Superior temporal gyrus (tissue), 1 donor: Measurements from ENCODE around the gene PSIP1.
"Not testable (repeated sequence)": the region's sequence is repeated elsewhere in the genome, so short reads cannot be mapped to it uniquely, and the experiment has no call there.

Experiments
- DNase-seq: peaks from one replicate; pipeline ENCODE4 v3.0.0-alpha.2; 2016; ENCODE audit errors: extremely low spot score

Gene PSIP1

DNA sequence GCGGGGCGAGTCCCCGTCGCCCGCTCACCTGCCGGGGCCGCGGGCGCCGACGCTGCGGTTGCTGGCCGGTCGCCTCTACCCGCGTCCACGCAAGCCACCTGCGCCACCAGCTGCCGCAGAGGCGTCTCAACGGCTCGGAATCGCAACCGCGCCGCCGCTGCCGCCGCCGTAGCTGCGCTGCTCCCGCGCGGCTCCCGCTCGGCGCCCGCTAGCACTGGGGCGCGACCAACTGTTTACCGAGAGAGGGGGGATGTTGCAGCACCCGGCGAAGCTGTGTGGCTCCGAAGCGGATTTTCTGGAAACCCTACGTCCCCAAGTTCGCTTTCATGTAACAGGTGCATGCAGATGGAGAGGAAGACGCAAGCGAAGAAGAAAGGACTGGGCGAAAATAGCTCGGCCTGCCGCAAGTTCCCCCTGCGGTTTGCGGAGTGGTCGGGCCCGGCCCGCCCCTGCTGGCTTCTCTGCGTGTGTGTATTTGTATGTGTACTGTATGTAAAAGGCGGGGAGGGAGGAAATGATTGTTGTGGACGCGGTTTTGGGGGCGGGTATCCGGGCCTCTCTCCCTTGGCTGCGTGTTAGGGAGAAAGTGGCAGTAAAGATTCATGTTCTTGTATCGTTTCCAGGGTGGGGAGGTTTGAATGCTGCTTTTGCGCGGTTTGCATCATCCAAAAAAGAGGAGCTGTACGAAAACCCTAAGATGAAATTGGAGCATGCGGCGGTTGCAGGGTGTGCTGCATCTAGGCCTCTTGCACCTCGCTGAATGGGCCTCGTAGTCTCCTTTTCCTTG lies at the start of gene PSIP1:
PSIP1 (minus strand) TSS at position 182 of the 787 bp plus-strand sequence. CDS start 782 bp downstream, outside the sequence.
- DNase-seq, result peak; percentile 85

- peak; percentile 54 for DNase-seq
These were observed 42.7 kb upstream of the PSIP1 start for GRCh38 chr9:15553528-15553898.

DNA sequence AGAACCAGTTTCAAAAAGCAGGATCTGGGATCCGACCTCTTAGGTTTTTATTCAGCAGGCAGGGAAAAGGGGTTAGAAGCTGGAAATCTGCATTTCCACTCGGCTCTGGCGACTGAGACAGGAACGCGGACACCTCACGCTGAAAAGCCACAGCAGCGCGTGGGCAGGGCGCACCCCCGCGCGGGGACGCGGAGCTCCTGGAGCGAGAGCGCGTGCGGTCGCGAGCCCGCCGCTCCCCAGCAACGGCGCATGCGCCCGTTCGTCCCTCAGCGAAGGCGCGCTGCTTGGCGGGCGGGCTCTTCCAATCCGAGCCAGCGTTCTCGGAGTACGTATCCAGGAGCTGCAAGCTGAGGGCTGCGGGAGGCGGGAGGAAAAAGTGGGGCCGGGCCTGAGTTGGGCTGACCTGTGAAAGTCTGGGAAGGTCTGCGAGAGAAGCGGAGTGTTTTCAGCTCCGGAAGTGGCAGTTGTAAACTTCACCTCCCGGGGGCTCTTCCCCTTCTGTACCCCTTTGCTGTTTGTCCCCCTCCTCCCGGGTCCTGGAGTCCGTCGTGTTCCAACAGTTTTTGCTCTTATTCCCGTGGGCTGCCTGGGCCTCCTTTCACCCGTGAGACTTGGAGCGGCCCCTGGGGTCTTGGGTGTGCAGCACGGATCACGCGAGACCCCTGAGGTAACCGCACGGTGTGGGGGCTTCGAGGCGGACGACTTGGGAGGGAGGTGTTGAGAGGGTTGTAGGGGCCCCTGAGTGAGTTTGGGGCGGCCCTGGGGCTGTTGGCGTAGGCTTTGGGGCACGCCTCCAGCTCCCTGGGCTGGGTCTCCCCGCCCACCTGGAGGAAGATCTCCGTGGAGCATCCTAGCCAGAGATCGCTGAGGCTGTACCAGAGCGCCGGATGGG lies 42.1 kb upstream of the PSIP1 start, which contains the start of gene CCDC171:
CCDC171 (plus strand) TSS at position 408 of the 892 bp plus-strand sequence. CDS start 11,046 bp downstream, outside the sequence.
- DNase-seq, result peak; percentile 95

- DNase-seq, result no peak
These were observed 38.8 kb upstream of the PSIP1 start for GRCh38 chr9:15549611-15550010.

DNA sequence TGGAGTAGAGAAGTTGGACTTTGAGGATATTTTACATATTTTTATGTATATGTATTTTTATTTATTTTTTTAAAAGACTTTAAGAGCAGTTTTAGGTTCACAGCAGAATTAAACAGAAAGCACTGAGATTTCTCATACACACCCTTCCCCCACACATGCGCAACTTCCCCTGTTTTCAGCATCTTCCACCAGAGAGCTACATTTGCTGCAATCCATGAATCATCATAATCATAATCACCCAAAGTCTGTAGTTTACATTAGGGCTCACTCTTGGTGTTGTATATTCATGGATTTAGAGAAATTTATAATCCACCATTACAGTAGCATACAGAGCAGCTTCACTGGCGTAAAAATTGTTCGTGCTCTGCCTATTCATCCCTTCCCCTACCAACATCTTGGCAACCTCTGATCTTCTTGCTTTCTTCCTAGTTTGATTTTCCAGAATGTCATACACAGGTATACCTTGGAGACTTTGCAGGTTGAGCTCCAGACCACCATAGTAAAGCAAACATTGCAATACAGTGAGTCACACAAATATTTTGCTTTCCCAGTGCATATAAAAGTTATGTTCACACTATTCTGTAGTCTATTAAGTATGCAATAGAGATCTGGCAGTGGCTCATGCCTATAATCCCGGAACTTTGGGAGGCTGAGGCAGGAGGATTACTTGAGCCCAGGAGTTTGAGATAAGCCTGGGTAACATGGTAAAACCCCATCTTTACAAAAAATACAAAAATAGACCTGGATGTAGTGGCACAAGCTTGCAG lies 32.5 kb upstream of the PSIP1 start:
- no peak for DNase-seq

- no peak for DNase-seq
These were observed 31.9 kb upstream of the PSIP1 start for GRCh38 chr9:15542624-15543023.

GRCh38 chr9:15541872-15542271 lies 31.1 kb upstream of the PSIP1 start:
- no peak for DNase-seq

DNA sequence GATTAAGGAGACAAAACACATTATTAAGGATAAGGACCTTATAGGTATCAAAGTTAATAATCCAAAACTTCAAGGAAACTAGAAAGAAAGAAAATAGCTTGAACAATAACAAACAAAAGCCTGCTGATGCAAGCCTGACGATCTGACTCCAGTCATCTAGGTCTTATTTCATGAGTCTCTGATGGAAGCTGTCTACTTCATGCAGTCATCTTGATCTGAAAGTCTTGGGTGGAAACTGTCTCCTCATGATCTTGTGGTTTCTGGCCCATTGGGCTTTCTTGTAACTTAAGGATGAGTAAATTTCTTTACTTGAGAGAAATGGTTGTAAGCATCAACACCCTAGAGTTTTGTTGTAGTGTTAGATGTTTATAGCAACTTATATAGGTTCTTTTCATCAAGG lies 20.6 kb upstream of the PSIP1 start:
- no peak for DNase-seq

DNA sequence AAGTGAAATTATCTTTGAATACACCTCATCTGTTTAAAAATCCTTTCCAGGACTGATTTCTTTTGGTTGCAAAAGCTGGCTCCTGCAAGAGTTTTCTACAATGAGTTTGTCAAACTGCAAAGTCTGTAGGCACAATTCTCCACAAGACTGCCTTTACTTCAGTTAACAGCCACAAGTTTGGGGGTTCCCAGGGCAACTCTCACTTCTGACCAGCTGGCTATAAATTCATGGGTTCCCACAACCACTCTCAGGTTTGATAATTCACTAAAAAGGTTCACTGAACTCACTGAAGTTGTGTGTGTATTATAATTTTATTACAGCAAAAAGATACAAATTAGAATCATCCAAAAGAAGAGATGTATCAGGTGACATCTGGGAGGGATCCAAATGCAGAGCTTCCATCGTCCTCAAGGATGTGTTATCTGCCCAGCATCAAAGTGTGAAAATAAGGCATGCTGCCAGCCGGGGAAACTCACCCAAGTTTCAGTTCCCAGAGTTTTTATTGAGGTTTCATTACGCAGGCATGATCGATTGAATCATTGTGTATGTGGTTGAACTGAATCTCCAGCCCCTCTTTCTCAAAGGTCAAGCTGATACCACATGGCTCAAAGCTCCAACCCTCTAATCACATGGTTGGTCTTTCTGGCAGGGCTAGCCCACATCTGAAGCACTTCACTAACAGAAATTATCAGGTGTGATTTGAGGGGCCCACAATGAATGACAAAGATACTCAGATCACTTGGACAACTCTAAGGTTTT lies 19.0 kb upstream of the PSIP1 start:
- no peak for DNase-seq

DNA sequence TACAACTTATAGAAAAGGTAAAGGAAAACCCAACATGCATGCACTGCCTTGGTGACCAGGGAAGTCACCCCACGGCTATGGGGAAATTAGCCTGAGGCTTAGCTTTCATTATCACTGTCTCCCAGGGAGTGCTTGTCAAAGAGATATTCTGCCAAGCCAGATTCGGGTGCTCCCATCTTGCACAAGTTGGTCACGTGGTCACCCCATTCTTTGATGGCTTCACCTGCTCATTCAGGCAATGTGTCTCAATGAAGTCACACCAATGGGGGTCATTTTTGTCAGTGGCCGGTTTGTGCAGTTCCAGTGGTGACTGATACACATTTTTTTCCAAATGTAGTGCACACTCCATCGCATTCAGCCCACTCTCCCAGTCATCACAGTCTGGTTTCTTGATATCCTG lies 16.3 kb upstream of the PSIP1 start:
- DNase-seq, result not testable (repeated sequence)

- no peak for DNase-seq
These were observed 15.2 kb upstream of the PSIP1 start for GRCh38 chr9:15525958-15526357.

DNA sequence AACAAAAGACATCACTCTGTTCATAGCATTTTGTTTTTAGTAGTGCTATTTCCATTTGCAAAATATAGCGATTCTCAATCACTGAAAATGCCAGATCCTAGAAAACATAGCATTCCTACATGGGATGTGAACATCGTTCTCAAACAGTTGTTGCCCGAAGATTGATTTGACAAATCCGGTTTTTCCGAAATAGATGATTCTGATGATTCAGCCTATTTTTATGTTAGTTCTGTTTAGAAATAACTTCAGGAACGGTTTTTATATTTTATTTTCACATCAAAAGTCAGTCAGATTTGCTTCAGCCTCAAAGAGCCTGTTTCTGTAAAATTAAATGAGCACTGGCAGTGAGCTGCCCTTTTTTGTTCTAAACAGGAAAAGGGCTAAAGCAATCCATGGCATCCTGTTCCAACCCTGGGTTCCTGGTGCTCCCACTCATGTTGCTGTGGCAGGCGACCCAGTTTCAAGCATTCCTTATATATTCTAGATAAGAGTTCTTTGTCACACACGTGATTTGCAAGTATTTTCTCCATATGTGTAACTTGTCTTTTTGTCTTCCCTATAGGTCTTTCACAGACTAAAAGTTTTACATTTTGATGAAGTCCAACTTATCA lies 14.2 kb upstream of the PSIP1 start:
- no peak for DNase-seq

DNA sequence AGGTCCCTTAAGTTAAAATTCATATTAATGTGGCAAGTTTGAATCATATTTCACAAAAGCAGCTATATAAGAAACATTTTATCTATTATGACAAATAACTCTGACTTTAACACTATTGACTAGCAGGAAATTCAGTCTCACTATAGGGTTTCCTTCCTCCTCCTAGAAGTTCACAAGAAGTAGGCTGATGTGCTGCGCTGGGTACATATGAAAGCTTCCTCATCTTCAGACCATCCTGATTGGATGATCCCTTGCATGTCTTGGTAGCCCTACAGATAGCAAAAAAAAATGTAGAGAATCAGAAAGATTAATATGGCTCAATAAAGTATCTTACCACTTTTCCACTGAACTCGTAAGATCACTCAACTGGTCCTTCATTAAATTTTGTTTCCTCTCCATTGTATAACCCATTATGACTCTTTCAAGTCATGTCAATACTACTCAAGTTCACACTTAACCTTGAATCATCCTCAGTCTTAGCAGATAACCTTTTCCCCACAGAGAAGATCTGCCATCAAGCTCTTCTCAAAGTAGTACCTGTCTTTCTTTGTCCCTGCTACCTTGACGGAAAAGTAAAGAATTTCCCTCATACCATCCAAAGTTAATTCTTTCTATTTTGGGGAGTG lies 11.5 kb upstream of the PSIP1 start:
- no peak for DNase-seq

DNA sequence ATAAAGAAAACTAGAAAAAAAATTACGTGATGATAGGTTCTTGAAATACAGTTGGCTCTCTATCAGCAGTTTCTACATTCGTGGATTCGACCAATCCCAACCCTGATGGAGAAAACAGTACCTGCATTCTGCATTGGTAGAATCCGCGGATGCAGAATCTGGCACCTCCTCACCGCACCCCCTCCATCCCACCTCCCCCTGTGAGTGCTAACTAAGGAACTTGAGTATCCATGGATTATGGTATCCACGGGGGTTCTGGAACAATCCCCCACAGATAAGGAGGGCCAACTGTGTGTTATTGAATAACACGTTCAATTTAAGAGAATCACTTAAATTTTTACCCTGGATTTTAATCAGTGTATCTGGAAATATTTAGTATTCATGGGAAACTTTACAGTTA lies 10.5 kb upstream of the PSIP1 start:
- DNase-seq, result no peak

DNA sequence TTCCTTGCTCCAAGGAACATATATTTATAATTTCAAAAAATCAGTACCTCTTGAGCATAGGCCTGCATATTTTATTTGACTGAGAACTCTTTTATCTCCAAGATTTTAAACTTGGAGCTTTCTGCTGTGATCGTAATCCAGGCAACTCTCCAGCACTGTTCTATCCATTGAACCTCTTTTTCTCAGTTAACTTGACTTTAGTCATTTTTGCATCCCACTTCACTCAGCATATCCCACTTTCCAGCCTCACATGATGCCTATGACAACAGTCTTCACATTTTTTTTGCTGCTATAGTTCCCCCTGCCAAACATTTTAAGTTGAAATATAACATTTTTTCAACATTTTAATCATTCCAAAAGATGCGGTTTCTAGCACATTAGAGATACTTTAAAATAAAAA lies 9.1 kb upstream of the PSIP1 start:
- no peak for DNase-seq

DNA sequence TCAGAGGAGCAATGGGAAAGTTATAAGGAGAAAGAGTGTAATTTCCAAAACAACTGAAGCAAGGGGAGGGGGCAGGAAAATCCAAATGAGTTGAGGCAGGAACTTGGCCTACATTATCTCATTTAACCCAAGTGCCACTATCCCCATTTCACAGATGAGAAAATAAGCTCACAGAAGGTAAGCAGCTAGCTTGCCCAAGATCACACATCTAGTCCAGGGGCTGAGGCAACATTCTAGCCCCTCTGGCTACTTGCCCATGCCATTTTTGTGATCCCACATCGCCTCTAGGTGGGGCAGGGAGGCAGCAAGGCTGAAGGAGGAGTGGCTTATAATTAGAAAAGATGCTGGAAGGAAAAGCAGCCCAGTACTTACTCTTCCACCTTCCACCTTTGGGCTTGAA lies 2.6 kb upstream of the PSIP1 start:
- no peak for DNase-seq

GRCh38 chr9:15512889-15513288 lies 2.1 kb upstream of the PSIP1 start:
- no peak for DNase-seq

- DNase-seq, result no peak
These were observed 1.4 kb upstream of the PSIP1 start for GRCh38 chr9:15512204-15512603.

- peak; percentile 38 for DNase-seq
These were observed 610 bp downstream of the PSIP1 start for GRCh38 chr9:15509931-15510788.
